Keratinocyte (primary cell): ENCODE data around the gene MACF1. TPM values are rescaled to one million over a fixed set of nuclear protein-coding genes. Genes with fewer than 3 reads are reported as not detected.

ENCODE experiments used
- DNase-seq: peaks from one replicate; pipeline ENCODE4 v3.0.0-alpha.2; 2011; ENCODE audit warnings: low read depth, missing footprints, low spot score
- FAIRE-seq: peaks from 2 replicates; lab custom pipeline; 2011; peaks lifted over from hg19 to GRCh38; lab: Jason Lieb, UNC
- H2AFZ ChIP-seq: 2 replicates; pipeline ENCODE4 v1.6.0; 2012; ENCODE audit warnings: low read length, control low read depth, inconsistent platforms; ENCODE audit not compliant: control insufficient read depth
- H3K27ac ChIP-seq: 2 replicates; pipeline ENCODE4 v1.5.1; 2011; ENCODE audit warnings: low read length; ENCODE audit not compliant: control insufficient read depth, insufficient read depth
- H3K27me3 ChIP-seq: 3 replicates; pipeline ENCODE4 v1.6.0; 2011; ENCODE audit warnings: low read length; ENCODE audit not compliant: control insufficient read depth, insufficient read depth; ENCODE audit errors: extremely low read depth
- H3K36me3 ChIP-seq, 2 experiments: 2 replicates in 1 of 2; 3 replicates in 1 of 2; pipeline ENCODE4 v1.5.1; 2011; ENCODE audit warnings: low read length in 2 of 2, mild to moderate bottlenecking in 1 of 2; ENCODE audit not compliant: control insufficient read depth in 2 of 2, insufficient read depth in 2 of 2; ENCODE audit errors: extremely low read depth in 1 of 2
- H3K4me1 ChIP-seq: 3 replicates; pipeline ENCODE4 v1.5.1; 2011; ENCODE audit warnings: low read length; ENCODE audit not compliant: control insufficient read depth, insufficient read depth; ENCODE audit errors: extremely low read depth
- H3K4me2 ChIP-seq: 3 replicates; pipeline ENCODE4 v1.6.0; 2011; ENCODE audit warnings: low read depth, low read length; ENCODE audit not compliant: control insufficient read depth, insufficient read depth; ENCODE audit errors: extremely low read depth
- H3K4me3 ChIP-seq, 3 experiments: fragments of 200-600 bp in 1 of 3; sonication (generic) in 1 of 3; 2 replicates in 2 of 3; 3 replicates in 1 of 3; pipeline ENCODE4 v1.5.1; 2011 to 2016; ENCODE audit warnings: low read length in 3 of 3, mild to moderate bottlenecking in 3 of 3, control low read depth in 2 of 3, inconsistent platforms in 1 of 3, low read depth in 1 of 3, mixed read lengths in 1 of 3, mixed run types in 1 of 3, moderate library complexity in 1 of 3; ENCODE audit not compliant: control insufficient read depth in 2 of 3, insufficient read depth in 2 of 3; ENCODE audit errors: extremely low read depth in 1 of 3
- H3K79me2 ChIP-seq: 2 replicates; pipeline ENCODE4 v1.6.0; 2012; ENCODE audit warnings: low read length; ENCODE audit not compliant: control insufficient read depth, insufficient read depth
- H3K9ac ChIP-seq: 3 replicates; pipeline ENCODE4 v1.6.0; 2011; ENCODE audit warnings: low read length; ENCODE audit not compliant: control insufficient read depth, insufficient read depth; ENCODE audit errors: extremely low read depth
- H3K9me1 ChIP-seq: 3 replicates; pipeline ENCODE4 v1.6.0; 2011; ENCODE audit warnings: low read length; ENCODE audit not compliant: control insufficient read depth, insufficient read depth; ENCODE audit errors: extremely low read depth
- H3K9me3 ChIP-seq: 2 replicates; pipeline ENCODE4 v1.5.1; 2012; ENCODE audit warnings: low read depth, low read length; ENCODE audit not compliant: control insufficient read depth
- H4K20me1 ChIP-seq: 3 replicates; pipeline ENCODE4 v1.6.0; 2011; ENCODE audit warnings: low read length; ENCODE audit not compliant: control insufficient read depth, insufficient read depth; ENCODE audit errors: extremely low read depth
- EZH2 ChIP-seq: IDR thresholded peaks from one replicate; pipeline ENCODE4 v1.6.1; 2012; ENCODE audit warnings: inconsistent platforms, mild to moderate bottlenecking, low read length, moderate library complexity
- dilution Hi-C: fragments of 300-500 bp; cut with MboI; formaldehyde crosslinking; loops from one replicate; pipeline ENCODE4 v1.7.0; 2020; ENCODE audit warnings: low sequenced_read_pairs; ENCODE audit not compliant: extremely low pct_ligation_motif_present
- polyA plus RNA-seq, 5 experiments: library from polyadenylated mRNA; depleted of rRNA in 3 of 5; stranded (reverse) in 3 of 5; stranded (forward) in 1 of 5; unstranded in 1 of 5; fragments of >200 nt; gene quantifications; 1 replicate in 1 of 5; 2 replicates in 3 of 5; 3 replicates in 1 of 5; pipeline versions ENCODE4 v1.2.1 to v1.2.3, GENCODE V29; 2011 to 2012; ENCODE audit warnings: missing spikeins in 2 of 5, low read depth in 1 of 5, low replicate concordance in 1 of 5
- TF ChIP-seq, protein P1 (sequence below), 3 experiments: IDR thresholded peaks in 1 of 3; conservative IDR thresholded peaks in 1 of 3; optimal IDR thresholded peaks in 1 of 3; 2 replicates in 2 of 3; 3 replicates in 1 of 3; pipeline versions ENCODE3 to v1.5.1; 2011; ENCODE audit warnings: low read length in 3 of 3, mild to moderate bottlenecking in 3 of 3, moderate library complexity in 2 of 3, control low read depth in 1 of 3, inconsistent platforms in 1 of 3; ENCODE audit not compliant: insufficient read depth in 2 of 3; ENCODE audit errors: extremely low read depth in 1 of 3

The MACF1 gene
- polyA plus RNA-seq, 1 donor (not counting 4 experiments of a cell fraction or from before 2014, with no cell fraction given) = 111 TPM

- H3K4me3 ChIP-seq = peak overlapping the region in 1 of 3 experiments; percentile 16
- no peaks in the 10 kb centered on the region for H3K9me3 ChIP-seq
- H3K27me3 ChIP-seq = no peaks in the 10 kb centered on the region
- no peak overlapping the region for H2AFZ ChIP-seq
- H4K20me1 ChIP-seq = no peaks in the 10 kb centered on the region
- peaks cover 88% of the 10 kb centered on the region for H3K4me1 ChIP-seq
- dilution Hi-C loops = no loop called here
- H3K9ac ChIP-seq = peak overlapping the region; percentile 39
- H3K79me2 ChIP-seq = peaks cover 48% of the 10 kb centered on the region
- peak overlapping the region; percentile 61 for H3K27ac ChIP-seq
- peak overlapping the region; percentile 66 for H3K4me2 ChIP-seq
- no peaks in the 10 kb centered on the region for H3K9me1 ChIP-seq
- peak; percentile 86 for DNase-seq
- H3K36me3 ChIP-seq = peaks cover 2 to 4% of the 10 kb centered on the region in 2 experiments
- TF ChIP-seq, protein P1, sequence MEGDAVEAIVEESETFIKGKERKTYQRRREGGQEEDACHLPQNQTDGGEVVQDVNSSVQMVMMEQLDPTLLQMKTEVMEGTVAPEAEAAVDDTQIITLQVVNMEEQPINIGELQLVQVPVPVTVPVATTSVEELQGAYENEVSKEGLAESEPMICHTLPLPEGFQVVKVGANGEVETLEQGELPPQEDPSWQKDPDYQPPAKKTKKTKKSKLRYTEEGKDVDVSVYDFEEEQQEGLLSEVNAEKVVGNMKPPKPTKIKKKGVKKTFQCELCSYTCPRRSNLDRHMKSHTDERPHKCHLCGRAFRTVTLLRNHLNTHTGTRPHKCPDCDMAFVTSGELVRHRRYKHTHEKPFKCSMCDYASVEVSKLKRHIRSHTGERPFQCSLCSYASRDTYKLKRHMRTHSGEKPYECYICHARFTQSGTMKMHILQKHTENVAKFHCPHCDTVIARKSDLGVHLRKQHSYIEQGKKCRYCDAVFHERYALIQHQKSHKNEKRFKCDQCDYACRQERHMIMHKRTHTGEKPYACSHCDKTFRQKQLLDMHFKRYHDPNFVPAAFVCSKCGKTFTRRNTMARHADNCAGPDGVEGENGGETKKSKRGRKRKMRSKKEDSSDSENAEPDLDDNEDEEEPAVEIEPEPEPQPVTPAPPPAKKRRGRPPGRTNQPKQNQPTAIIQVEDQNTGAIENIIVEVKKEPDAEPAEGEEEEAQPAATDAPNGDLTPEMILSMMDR (optimal IDR thresholded peaks at IDR 0.05 in 1 of 3, IDR thresholded peaks at IDR 0.05 in 1 of 3, conservative IDR thresholded peaks at IDR 0.05 in 1 of 3; ENCODE audit: extremely low read depth in 1 of 3, insufficient read depth in 2 of 3, low read length in 3 of 3) = no peak
- no peak for TF ChIP-seq EZH2
- peak; percentile 87 for FAIRE-seq
Observed at GRCh38 chr1:39395357-39395831, 190.9 kb downstream of the MACF1 start.

DNA sequence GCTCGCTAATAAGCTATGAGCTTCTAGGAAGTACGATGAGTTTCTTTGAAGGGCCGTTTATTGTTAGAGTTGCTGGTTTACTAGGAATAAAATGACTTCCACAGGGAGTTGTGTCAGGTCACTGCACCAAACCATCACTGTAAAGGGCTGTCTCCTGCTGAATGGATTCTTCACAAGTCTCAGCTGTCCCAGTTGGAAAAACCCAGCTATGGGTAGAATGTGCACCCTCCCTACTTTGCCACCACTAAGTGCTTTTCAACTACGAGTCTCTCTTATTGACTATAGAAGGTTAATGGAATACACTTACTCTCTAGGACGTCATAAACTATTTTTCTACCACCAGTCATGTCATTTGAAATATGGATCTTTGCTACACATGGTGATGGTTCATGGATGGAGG lies 192.2 kb downstream of the MACF1 start:
- no peaks in the 10 kb centered on the region for H3K27me3 ChIP-seq
- dilution Hi-C loops = no loop called here
- TF ChIP-seq EZH2 = no peak
- TF ChIP-seq, protein P1 (optimal IDR thresholded peaks at IDR 0.05 in 1 of 3, IDR thresholded peaks at IDR 0.05 in 1 of 3, conservative IDR thresholded peaks at IDR 0.05 in 1 of 3; ENCODE audit: extremely low read depth in 1 of 3, insufficient read depth in 2 of 3, low read length in 3 of 3) = no peak
- H3K9me3 ChIP-seq = no peaks in the 10 kb centered on the region
- DNase-seq (no peak), FAIRE-seq (no peak)
- H3K27ac ChIP-seq = no peak overlapping the region
- no peak overlapping the region for H2AFZ ChIP-seq
- no peak overlapping the region for H3K9ac ChIP-seq
- peak overlapping the region; percentile 3 for H3K4me2 ChIP-seq
- no peaks in the 10 kb centered on the region for H3K9me1 ChIP-seq
- no peak overlapping the region for H3K4me3 ChIP-seq
- peaks cover 55% of the 10 kb centered on the region for H3K79me2 ChIP-seq
- no peaks in the 10 kb centered on the region for H4K20me1 ChIP-seq
- peaks cover 3 to 4% of the 10 kb centered on the region in 2 experiments for H3K36me3 ChIP-seq
- H3K4me1 ChIP-seq = peaks cover 85% of the 10 kb centered on the region
